Measurements from ENCODE around the gene DLG2.

- TF ChIP-seq EP300 (IDR thresholded peaks at IDR 0.05) (no peak), CTCF (IDR thresholded peaks at IDR 0.05) (no peak)
Measured at GRCh38 chr11:83923961-83924360, 1703.2 kb downstream of the DLG2 start.
